Epithelial cell of alveolus of lung (primary cell): ENCODE measurements around the gene PATE3. TPM values are rescaled to one million over a fixed set of nuclear protein-coding genes. Genes with fewer than 3 reads are reported as not detected.

Experiments used
- total RNA-seq: library from RNA; depleted of rRNA; stranded (reverse); fragments of >200 nt; gene quantifications from 2 replicates; pipeline ENCODE4 v1.2.1, GENCODE V29; 2015

PATE3 gene
- total RNA-seq, result not detected in 2 replicates

GRCh38 chr11:125787827-125788226 lies at the start of gene PATE3:
TSS of gene PATE3 (plus strand) at chr11:125788127. CDS start at chr11:125788152, 25 bp downstream.

GRCh38 chr11:125745979-125746378 lies 41.9 kb upstream of the PATE3 start, which contains the start of gene PATE1:
TSS of gene PATE1 (plus strand) at chr11:125746279. CDS start at chr11:125746305, 26 bp downstream.

GRCh38 chr11:125778728-125779127 lies 9.2 kb upstream of the PATE3 start, which contains the start of gene PATE2:
TSS of gene PATE2 (minus strand) at chr11:125778828. CDS start at chr11:125778773, 55 bp downstream.

GRCh38 chr11:125833016-125833415 lies 45.1 kb downstream of the PATE3 start, which contains the start of gene PATE4:
TSS of gene PATE4 (plus strand) at chr11:125833316. CDS start at chr11:125833360, 44 bp downstream.

Other genes with a start within 250 kb of the PATE3 start
- gene EI24, start 218.7 kb upstream of the PATE3 start, total RNA-seq, result 93.3 and 107 TPM in 2 replicates
- 78.6 and 248 TPM in 2 replicates for gene STT3A, start 195.3 kb upstream of the PATE3 start, total RNA-seq
- 18.8 and 26.2 TPM in 2 replicates for gene CHEK1, start 163.0 kb upstream of the PATE3 start, total RNA-seq
- gene ACRV1, start 107.3 kb upstream of the PATE3 start, total RNA-seq, result not detected in 2 replicates
- gene PATE1, start 41.8 kb upstream of the PATE3 start, total RNA-seq, result not detected in 2 replicates
- not detected in 2 replicates for gene PATE2, start 9.3 kb upstream of the PATE3 start, total RNA-seq
- gene PATE4, start 45.2 kb downstream of the PATE3 start, total RNA-seq, result not detected in 2 replicates
- 4.4 and 8.3 TPM in 2 replicates for gene HYLS1, start 99.5 kb downstream of the PATE3 start, total RNA-seq
- gene PUS3, start 115.1 kb downstream of the PATE3 start, total RNA-seq, result 8.1 and 22.2 TPM in 2 replicates
- gene DDX25, start 116.4 kb downstream of the PATE3 start, total RNA-seq, result not detected in 2 replicates
- gene VSIG10L2, start 157.9 kb downstream of the PATE3 start, total RNA-seq, result not detected in 2 replicates